Caco-2 (cell line): ENCODE data around the gene RBM7. TPM values are rescaled to one million over a fixed set of nuclear protein-coding genes. Genes with fewer than 3 reads are reported as not detected.

Source experiments
- BruUV-seq: library from RNA; stranded (reverse); fragments of 400-500 nt; replicated peaks from 2 replicates; lab custom pipeline; 2021; lab: Mats Ljungman, UMichigan
- CTCF ChIA-PET: fragments of 300-600 bp; sonication (Branson Sonifier 250); formaldehyde crosslinking; loops from one replicate; lab custom pipeline; 2022; ENCODE audit warnings: antibody characterized with exemption; lab: Charles Lee
- POLR2A ChIA-PET: fragments of 300-600 bp; sonication (Branson Sonifier 250); formaldehyde crosslinking; loops from one replicate; lab custom pipeline; 2022; ENCODE audit warnings: antibody characterized with exemption; lab: Charles Lee
- DNase-seq, 2 experiments: peaks; one replicate each; pipeline versions ENCODE4 v3.0.0 to v3.0.0-alpha.2; 2020 to 2022
- H3K27me3 ChIP-seq: replicated peaks from 2 replicates; pipeline ENCODE4 v1.6.0; 2011; ENCODE audit warnings: low read length; ENCODE audit not compliant: control insufficient read depth, insufficient read depth
- H3K36me3 ChIP-seq: 2 replicates; pipeline ENCODE4 v1.5.1; 2011; ENCODE audit warnings: low read length; ENCODE audit not compliant: control insufficient read depth, insufficient read depth
- H3K4me1 ChIP-seq: fragments of 250-450 bp; sonication (Bioruptor Pico); 2 replicates; pipeline ENCODE4 v1.5.1; 2020; ENCODE audit warnings: mild to moderate bottlenecking
- H3K4me3 ChIP-seq: 2 replicates; pipeline ENCODE4 v1.5.1; 2011; ENCODE audit warnings: low read depth, mild to moderate bottlenecking, control low read depth, low read length
- H3K9me3 ChIP-seq: fragments of 250-450 bp; sonication (Bioruptor Pico); 2 replicates; pipeline ENCODE4 v1.5.1; 2020; ENCODE audit warnings: mild to moderate bottlenecking, moderate library complexity
- H3K27ac Mint-ChIP-seq: one replicate; pipeline ENCODE4 v1.8.0; 2022; ENCODE audit warnings: mixed read lengths; ENCODE audit not compliant: unreplicated experiment
- H3K27me3 Mint-ChIP-seq: one replicate; pipeline ENCODE4 v1.8.0; 2022; ENCODE audit warnings: mixed read lengths; ENCODE audit not compliant: insufficient read depth, unreplicated experiment
- H3K36me3 Mint-ChIP-seq: one replicate; pipeline ENCODE4 v1.8.0; 2022; ENCODE audit warnings: mild to moderate bottlenecking, mixed read lengths; ENCODE audit not compliant: insufficient read depth, unreplicated experiment
- H3K4me1 Mint-ChIP-seq: one replicate; pipeline ENCODE4 v1.8.0; 2022; ENCODE audit warnings: low read depth, mixed read lengths; ENCODE audit not compliant: unreplicated experiment
- H3K4me3 Mint-ChIP-seq: one replicate; pipeline ENCODE4 v1.8.0; 2022; ENCODE audit warnings: mild to moderate bottlenecking, moderate library complexity, mixed read lengths; ENCODE audit not compliant: unreplicated experiment
- H3K9me3 Mint-ChIP-seq: one replicate; pipeline ENCODE4 v1.8.0; 2022; ENCODE audit warnings: mixed read lengths; ENCODE audit not compliant: unreplicated experiment
- intact Hi-C: fragments of 100-400 bp; cut with micrococcal nuclease; formaldehyde crosslinking; loops from one replicate; pipeline ENCODE4 v1.10.0; 2022; ENCODE audit not compliant: unreplicated experiment
- total RNA-seq: library from RNA; stranded (reverse); gene quantifications from 2 replicates; pipeline ENCODE4 v1.2.3, GENCODE V29; 2022
- TF ChIP-seq, protein P1 (sequence below), 2 experiments: fragments of 200-600 bp in 1 of 2; IDR thresholded peaks; 1 replicate in 1 of 2; 2 replicates in 1 of 2; pipeline versions ENCODE4 v1.5.1 to v1.8.0; 2011 to 2022; ENCODE audit warnings: antibody characterized with exemption in 1 of 2, control low read depth in 1 of 2, inconsistent platforms in 1 of 2, low read depth in 1 of 2, low read length in 1 of 2, mild to moderate bottlenecking in 1 of 2, moderate library complexity in 1 of 2; ENCODE audit not compliant: insufficient read depth in 1 of 2, severe bottlenecking in 1 of 2, unreplicated experiment in 1 of 2

Gene RBM7
- total RNA-seq, 1 experiment from 2014 or later = 57.6 TPM

- POLR2A ChIA-PET = no interaction called here
- BruUV-seq = no TSS peak
Measured at GRCh38 chr11:114368918-114369680, 31.4 kb upstream of the RBM7 start.

DNA sequence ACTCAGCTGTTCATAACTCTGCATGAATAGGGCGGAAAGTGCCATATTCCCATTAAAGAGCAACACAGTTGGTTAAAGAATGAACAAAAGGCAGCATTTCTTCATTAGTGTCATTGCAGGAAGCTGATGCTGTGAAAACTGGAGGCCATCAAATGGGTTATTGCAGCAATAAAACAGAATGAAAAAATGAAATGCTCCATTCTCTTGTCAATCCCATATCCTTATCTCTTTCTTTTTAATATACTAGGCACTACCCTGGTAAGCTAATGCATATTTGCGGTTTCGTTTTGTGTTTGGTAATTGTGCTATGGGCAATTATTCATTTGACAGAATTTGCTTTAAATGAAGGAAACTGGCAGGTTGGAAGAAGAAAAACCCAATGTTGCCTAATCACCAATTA lies 25.4 kb upstream of the RBM7 start:
- BruUV-seq = no TSS peak
- ChIA-PET POLR2A (no interaction called here), CTCF (interaction anchor here (0.5 to 1.2 kb wide), 2 partner anchors 17 to 25 kb away, joined by 6 to 7 read pairs; no protein-coding TSS in a partner anchor)
- H3K27ac Mint-ChIP-seq = no peak overlapping the region
- Histone ChIP-seq H3K4me3 (no peak overlapping the region), H3K27me3 (no peaks in the 10 kb centered on the region; the same call in 1 of the 2 replicates), H3K4me1 (no peaks in the 10 kb centered on the region), H3K9me3 (no peaks in the 10 kb centered on the region), H3K36me3 (no peaks in the 10 kb centered on the region)
- H3K9me3 Mint-ChIP-seq = no peaks in the 10 kb centered on the region
- H3K27me3 Mint-ChIP-seq = peaks cover 11% of the 10 kb centered on the region
- TF ChIP-seq, protein P1, sequence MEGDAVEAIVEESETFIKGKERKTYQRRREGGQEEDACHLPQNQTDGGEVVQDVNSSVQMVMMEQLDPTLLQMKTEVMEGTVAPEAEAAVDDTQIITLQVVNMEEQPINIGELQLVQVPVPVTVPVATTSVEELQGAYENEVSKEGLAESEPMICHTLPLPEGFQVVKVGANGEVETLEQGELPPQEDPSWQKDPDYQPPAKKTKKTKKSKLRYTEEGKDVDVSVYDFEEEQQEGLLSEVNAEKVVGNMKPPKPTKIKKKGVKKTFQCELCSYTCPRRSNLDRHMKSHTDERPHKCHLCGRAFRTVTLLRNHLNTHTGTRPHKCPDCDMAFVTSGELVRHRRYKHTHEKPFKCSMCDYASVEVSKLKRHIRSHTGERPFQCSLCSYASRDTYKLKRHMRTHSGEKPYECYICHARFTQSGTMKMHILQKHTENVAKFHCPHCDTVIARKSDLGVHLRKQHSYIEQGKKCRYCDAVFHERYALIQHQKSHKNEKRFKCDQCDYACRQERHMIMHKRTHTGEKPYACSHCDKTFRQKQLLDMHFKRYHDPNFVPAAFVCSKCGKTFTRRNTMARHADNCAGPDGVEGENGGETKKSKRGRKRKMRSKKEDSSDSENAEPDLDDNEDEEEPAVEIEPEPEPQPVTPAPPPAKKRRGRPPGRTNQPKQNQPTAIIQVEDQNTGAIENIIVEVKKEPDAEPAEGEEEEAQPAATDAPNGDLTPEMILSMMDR (IDR thresholded peaks at IDR 0.05; ENCODE audit: insufficient read depth in 1 of 2, low read depth in 1 of 2, low read length in 1 of 2, severe bottlenecking in 1 of 2, unreplicated experiment in 1 of 2) = no peak
- no peak for DNase-seq
- no peaks in the 10 kb centered on the region for H3K36me3 Mint-ChIP-seq
- H3K4me1 Mint-ChIP-seq = no peaks in the 10 kb centered on the region
- intact Hi-C loops = no loop called here
- no peak overlapping the region for H3K4me3 Mint-ChIP-seq

More at GRCh38 chr11:114368918-114369680, 31.4 kb upstream of the RBM7 start:
- Mint-ChIP-seq H3K27me3 (peaks cover 8% of the 10 kb centered on the region), H3K9me3 (no peaks in the 10 kb centered on the region), H3K4me3 (no peak overlapping the region), H3K4me1 (peaks cover 24% of the 10 kb centered on the region), H3K36me3 (no peaks in the 10 kb centered on the region), H3K27ac (no peak overlapping the region)
- no peak overlapping the region for H3K4me3 ChIP-seq
- H3K4me1 ChIP-seq = peaks cover 28% of the 10 kb centered on the region
- no peak for DNase-seq
- CTCF ChIA-PET = interaction anchor here (0.6 to 1.5 kb wide), 2 partner anchors 29 to 562 kb away, joined by 3 to 7 read pairs; no protein-coding TSS in a partner anchor
- H3K27me3 ChIP-seq = no peaks in the 10 kb centered on the region
- H3K36me3 ChIP-seq = no peaks in the 10 kb centered on the region
- TF ChIP-seq, protein P1 (IDR thresholded peaks at IDR 0.05; ENCODE audit: insufficient read depth in 1 of 2, low read depth in 1 of 2, low read length in 1 of 2, severe bottlenecking in 1 of 2, unreplicated experiment in 1 of 2) = no peak
- intact Hi-C loops = no loop called here
- H3K9me3 ChIP-seq = no peaks in the 10 kb centered on the region

GRCh38 chr11:114377612-114378267 lies 22.7 kb upstream of the RBM7 start:
- Histone ChIP-seq H3K27me3 (no peaks in the 10 kb centered on the region; the same call in 1 of the 2 replicates), H3K36me3 (no peaks in the 10 kb centered on the region), H3K9me3 (peaks cover 3% of the 10 kb centered on the region; the same call in 1 of the 2 replicates), H3K4me3 (no peak overlapping the region), H3K4me1 (no peaks in the 10 kb centered on the region)
- no peak overlapping the region for H3K27ac Mint-ChIP-seq
- no peak for DNase-seq
- TF ChIP-seq, protein P1 (IDR thresholded peaks at IDR 0.05; ENCODE audit: insufficient read depth in 1 of 2, low read depth in 1 of 2, low read length in 1 of 2, severe bottlenecking in 1 of 2, unreplicated experiment in 1 of 2) = no peak
- peaks cover 9% of the 10 kb centered on the region for H3K27me3 Mint-ChIP-seq
- intact Hi-C loops = no loop called here
- no TSS peak for BruUV-seq
- no peaks in the 10 kb centered on the region for H3K4me1 Mint-ChIP-seq
- no peak overlapping the region for H3K4me3 Mint-ChIP-seq
- ChIA-PET CTCF (no interaction called here), POLR2A (no interaction called here)
- H3K36me3 Mint-ChIP-seq = no peaks in the 10 kb centered on the region
- peaks cover 2% of the 10 kb centered on the region for H3K9me3 Mint-ChIP-seq
